ENCODE results near the gene ACOT4.

ACOT4 gene

DNA sequence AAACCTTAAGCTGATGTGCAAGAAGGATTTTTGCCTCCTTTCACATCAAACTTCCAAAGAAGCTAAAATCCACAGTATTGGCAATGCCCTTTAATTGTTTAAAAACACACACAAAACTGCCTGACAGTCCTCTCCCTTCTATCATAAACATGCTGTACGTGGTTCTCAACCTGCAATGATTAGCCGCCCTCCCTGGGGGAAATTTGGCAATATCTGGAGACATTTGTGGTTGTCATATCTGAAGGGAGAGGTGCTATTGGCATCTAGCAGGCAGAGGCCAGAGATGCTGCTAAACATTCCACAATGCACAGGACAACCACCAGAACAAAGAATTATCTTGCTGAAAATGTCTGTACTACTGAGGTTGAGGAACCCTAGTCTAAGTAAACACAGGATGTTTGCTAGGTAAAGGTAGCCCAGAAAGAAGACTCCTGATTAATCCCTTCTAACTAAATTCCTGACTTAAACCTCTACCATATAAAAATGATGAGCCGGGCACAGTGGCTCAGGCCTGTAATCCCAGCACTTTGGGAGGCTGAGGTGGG lies 21.8 kb downstream of the ACOT4 start:
- ChIA-PET POLR2A (ENCODE audit: low non-redundant PET) (interaction anchor here (1.1 kb wide), 1 partner anchor 44 kb away, joined by 3 read pairs; the partner anchor contains the start of gene ACOT2), CTCF (no interaction called here)
- H3K27ac ChIP-seq, result no peak overlapping the region
- TF ChIP-seq, protein P1, sequence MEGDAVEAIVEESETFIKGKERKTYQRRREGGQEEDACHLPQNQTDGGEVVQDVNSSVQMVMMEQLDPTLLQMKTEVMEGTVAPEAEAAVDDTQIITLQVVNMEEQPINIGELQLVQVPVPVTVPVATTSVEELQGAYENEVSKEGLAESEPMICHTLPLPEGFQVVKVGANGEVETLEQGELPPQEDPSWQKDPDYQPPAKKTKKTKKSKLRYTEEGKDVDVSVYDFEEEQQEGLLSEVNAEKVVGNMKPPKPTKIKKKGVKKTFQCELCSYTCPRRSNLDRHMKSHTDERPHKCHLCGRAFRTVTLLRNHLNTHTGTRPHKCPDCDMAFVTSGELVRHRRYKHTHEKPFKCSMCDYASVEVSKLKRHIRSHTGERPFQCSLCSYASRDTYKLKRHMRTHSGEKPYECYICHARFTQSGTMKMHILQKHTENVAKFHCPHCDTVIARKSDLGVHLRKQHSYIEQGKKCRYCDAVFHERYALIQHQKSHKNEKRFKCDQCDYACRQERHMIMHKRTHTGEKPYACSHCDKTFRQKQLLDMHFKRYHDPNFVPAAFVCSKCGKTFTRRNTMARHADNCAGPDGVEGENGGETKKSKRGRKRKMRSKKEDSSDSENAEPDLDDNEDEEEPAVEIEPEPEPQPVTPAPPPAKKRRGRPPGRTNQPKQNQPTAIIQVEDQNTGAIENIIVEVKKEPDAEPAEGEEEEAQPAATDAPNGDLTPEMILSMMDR (conservative IDR thresholded peaks at IDR 0.05; ENCODE audit: low read depth), result no peak
- DNase-seq (ENCODE audit: low spot score), result no peak

DNA sequence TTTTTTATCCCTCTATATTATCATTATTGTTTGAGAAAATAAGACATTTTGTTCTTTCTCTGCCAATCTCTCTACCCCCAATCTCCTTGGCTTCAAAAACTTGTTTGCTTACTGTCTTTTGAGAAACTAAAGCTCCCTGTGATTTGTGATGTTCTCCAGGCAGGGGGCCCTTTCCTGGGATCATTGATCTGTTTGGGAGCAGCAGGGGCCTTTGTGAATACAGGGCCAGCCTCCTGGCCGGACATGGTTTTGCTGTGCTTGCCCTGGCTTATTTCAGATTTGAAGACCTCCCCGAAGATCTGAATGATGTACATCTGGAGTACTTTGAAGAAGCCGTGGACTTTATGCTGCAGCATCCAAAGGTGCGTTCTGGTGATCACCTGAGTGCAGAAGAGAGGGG lies 25.2 kb downstream of the ACOT4 start:
- POLR2A ChIA-PET (ENCODE audit: low non-redundant PET), result no interaction called here
- DNase-seq (ENCODE audit: low spot score), result no peak
- TF ChIP-seq, protein P1 (conservative IDR thresholded peaks at IDR 0.05; ENCODE audit: low read depth), result no peak
- CTCF ChIA-PET, result no interaction called here
- H3K27ac ChIP-seq, result no peak overlapping the region

DNA sequence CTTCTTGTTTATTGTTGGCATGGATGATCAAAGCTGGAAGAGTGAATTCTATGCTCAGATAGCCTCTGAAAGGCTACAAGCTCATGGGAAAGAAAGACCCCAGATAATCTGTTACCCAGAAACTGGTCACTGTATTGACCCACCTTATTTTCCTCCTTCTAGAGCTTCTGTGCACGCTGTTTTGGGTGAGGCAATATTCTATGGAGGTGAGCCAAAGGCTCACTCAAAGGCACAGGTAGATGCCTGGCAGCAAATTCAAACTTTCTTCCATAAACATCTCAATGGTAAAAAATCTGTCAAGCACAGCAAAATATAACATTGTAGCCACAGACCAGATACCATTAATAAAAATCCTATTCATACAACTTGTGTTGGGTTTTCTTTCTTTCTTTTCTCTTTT lies 27.9 kb downstream of the ACOT4 start:
- H3K27ac ChIP-seq, result no peak overlapping the region
- no peak for DNase-seq (ENCODE audit: low spot score)
- TF ChIP-seq, protein P1 (conservative IDR thresholded peaks at IDR 0.05; ENCODE audit: low read depth), result no peak
- ChIA-PET CTCF (interaction anchor here (2.1 kb wide), 1 partner anchor 14 kb away, joined by 4 read pairs; no protein-coding TSS in a partner anchor), POLR2A (ENCODE audit: low non-redundant PET) (no interaction called here)

DNA sequence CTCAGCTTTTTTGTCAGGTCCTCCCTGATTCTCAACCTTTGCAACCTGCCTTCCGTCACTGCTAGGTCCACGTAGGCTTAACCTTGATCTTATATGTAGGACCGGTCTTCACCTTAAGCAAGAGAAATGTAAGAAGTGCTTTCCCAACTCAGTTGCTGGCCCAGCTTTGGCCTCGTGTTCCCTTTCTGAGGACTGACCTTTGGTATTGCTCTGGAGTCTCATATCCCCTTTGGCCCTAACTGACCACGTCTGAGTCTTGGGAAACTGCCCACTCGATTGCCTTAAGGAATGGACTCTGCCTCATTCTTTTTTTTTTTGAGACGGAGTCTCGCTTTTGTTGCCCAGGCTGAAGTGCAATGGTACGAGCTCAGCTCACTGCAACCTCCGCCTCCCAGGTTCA lies 28.6 kb downstream of the ACOT4 start:
- DNase-seq (ENCODE audit: low spot score), result no peak
- TF ChIP-seq, protein P1 (conservative IDR thresholded peaks at IDR 0.05; ENCODE audit: low read depth), result no peak
- CTCF ChIA-PET, result interaction anchor here (2.1 kb wide), 1 partner anchor 13 kb away, joined by 4 read pairs; no protein-coding TSS in a partner anchor
- POLR2A ChIA-PET (ENCODE audit: low non-redundant PET), result no interaction called here
- no peak overlapping the region for H3K27ac ChIP-seq

DNA sequence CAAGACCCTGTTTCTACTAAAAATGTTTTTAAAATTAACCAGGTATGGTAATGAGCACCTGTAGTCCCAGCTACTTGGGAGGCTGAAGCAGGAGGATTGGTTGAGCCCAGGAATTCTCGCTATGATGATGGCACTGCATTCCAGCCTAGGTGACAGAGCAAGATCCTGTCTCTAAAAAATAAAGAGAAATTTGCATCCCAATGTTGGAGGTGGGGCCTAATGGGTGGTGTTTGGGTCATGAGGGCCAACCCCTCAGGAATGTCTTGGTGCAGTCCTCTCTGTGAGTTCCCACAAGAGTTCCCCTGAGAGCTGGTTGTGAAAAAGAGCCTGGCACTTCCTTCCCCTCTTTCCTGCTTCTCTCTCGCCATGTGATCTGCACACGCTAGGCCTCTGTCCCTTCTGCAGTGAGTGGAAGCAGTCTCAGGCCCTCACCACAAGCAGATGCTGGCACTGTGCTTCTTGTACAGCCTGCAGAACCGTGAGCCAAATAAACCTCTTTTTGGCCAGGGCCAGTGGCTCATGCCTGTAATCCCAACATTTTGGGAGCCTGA lies 31.9 kb downstream of the ACOT4 start:
- DNase-seq (ENCODE audit: low spot score), result no peak
- CTCF ChIA-PET, result no interaction called here
- TF ChIP-seq, protein P1 (conservative IDR thresholded peaks at IDR 0.05; ENCODE audit: low read depth), result no peak
- H3K27ac ChIP-seq, result no peak overlapping the region
- POLR2A ChIA-PET (ENCODE audit: low non-redundant PET), result no interaction called here

DNA sequence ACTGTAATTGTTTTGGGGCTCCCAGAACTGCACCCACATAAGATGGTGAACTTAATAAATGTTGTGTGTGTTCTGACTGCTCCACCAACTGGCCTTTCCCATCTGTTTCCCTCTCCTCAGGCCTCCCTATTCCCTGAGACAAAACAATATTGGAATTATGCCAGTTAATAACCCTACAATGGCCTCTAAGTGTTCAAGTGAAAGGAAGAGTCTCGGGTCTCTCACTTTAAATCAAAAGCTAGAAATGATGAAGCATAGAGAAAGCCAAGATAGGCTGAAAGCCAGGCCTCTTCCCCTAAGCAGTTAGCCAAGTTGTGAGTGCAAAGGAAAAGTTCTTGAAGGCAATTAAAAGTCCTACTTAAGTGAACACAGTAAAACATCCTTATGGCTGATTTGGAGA lies 34.0 kb downstream of the ACOT4 start:
- TF ChIP-seq, protein P1 (conservative IDR thresholded peaks at IDR 0.05; ENCODE audit: low read depth), result no peak
- no peak for DNase-seq (ENCODE audit: low spot score)
- ChIA-PET CTCF (interaction anchor here (0.7 to 1.3 kb wide), 2 partner anchors 117 to 281 kb away, joined by 4 to 6 read pairs; no protein-coding TSS in a partner anchor), POLR2A (ENCODE audit: low non-redundant PET) (no interaction called here)
- no peak overlapping the region for H3K27ac ChIP-seq
